Lower leg skin (tissue), 3 donors: ENCODE measurements around the gene PREP.

Source experiments
- CTCF ChIP-seq, 3 donors: fragments of 450-650 bp; IDR thresholded peaks; one replicate each; pipeline ENCODE4 v1.5.1; 2016; ENCODE audit warnings: antibody characterized with exemption in 3 of 3, mild to moderate bottlenecking in 3 of 3, moderate library complexity in 2 of 3
- POLR2A ChIP-seq, 2 donors: fragments of 450-650 bp; IDR thresholded peaks; one replicate each; pipeline ENCODE4 v1.6.1; 2016 to 2017; ENCODE audit warnings: antibody characterized with exemption in 2 of 2, mild to moderate bottlenecking in 1 of 2, moderate library complexity in 1 of 2

GRCh38 chr6:105443941-105444340 lies 41.1 kb upstream of the PREP start:
- TF ChIP-seq CTCF (IDR thresholded peaks at IDR 0.05) (no peak), POLR2A (IDR thresholded peaks at IDR 0.05) (no peak)
